Measurements from ENCODE around the gene UBQLN4.

The UBQLN4 gene

GRCh38 chr1:156009404-156009803 is 44.2 kb downstream of the UBQLN4 start:
- no peak for DNase-seq

- DNase-seq, result no peak
Observed at GRCh38 chr1:156006666-156007376, 46.8 kb downstream of the UBQLN4 start.

GRCh38 chr1:156004843-156005584 is 48.6 kb downstream of the UBQLN4 start:
- no peak for DNase-seq

GRCh38 chr1:156003923-156004188 is 49.7 kb downstream of the UBQLN4 start:
- no peak for DNase-seq

GRCh38 chr1:156002188-156002911 is 51.2 kb downstream of the UBQLN4 start:
- DNase-seq, result no peak

- DNase-seq, result no peak
Observed at GRCh38 chr1:156001662-156002171, 51.9 kb downstream of the UBQLN4 start.

- DNase-seq, result no peak
Observed at GRCh38 chr1:156001021-156001661, 52.5 kb downstream of the UBQLN4 start.

- no peak for DNase-seq
Observed at GRCh38 chr1:155999964-156000363, 53.6 kb downstream of the UBQLN4 start.

- no peak for DNase-seq
Observed at GRCh38 chr1:155996166-155996565, 57.4 kb downstream of the UBQLN4 start.

- DNase-seq, result no peak
Observed at GRCh38 chr1:155993595-155993994, 60.0 kb downstream of the UBQLN4 start.

GRCh38 chr1:155990005-155990739 is 63.4 kb downstream of the UBQLN4 start:
- DNase-seq, result no peak

GRCh38 chr1:155989242-155990004 is 64.2 kb downstream of the UBQLN4 start:
- peak in 1 of 2 experiments; percentile 22 for DNase-seq

All from SW 1271 (cell line).